ENCODE measurements around the gene RANGRF.

The RANGRF gene

DNA sequence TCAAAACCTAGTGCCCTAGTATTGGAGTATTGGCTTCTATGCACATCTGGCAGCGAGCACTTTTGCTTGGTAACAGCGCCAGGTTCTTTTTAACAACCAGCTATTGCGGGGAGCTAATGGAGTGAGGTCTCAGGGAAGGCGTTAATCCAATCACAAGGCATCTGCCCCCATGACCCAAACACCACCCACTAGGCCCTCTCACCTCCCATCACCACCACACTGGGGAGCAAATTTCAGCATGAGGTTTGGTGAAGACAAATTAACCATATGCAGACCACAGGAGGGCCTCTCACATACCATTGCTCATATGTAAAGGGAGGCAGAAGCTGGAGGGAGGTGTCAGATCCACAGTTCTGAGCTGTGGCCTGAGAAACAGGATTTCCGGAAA lies 50.3 kb downstream of the RANGRF start:
- TF ChIP-seq OSR1 (CRISPR knock-in tag; IDR thresholded peaks at IDR 0.05) (no peak), ISL1 (CRISPR knock-in tag; IDR thresholded peaks at IDR 0.05) (no peak), ZNF70 (CRISPR knock-in tag; IDR thresholded peaks at IDR 0.05) (no peak), ESRRG (CRISPR knock-in tag; IDR thresholded peaks at IDR 0.05) (no peak), CSDC2 (CRISPR knock-in tag; IDR thresholded peaks at IDR 0.05) (no peak)

GRCh38 chr17:8339540-8339939 lies 51.1 kb downstream of the RANGRF start, which contains the start of gene ODF4:
Gene ODF4, plus strand, starts transcription at chr17:8339840. Its CDS starts 212 bp downstream, at chr17:8340052.
- TF ChIP-seq CREB5 (CRISPR knock-in tag; IDR thresholded peaks at IDR 0.05; ENCODE audit: low read depth) (no peak), ZFP3 (CRISPR knock-in tag; IDR thresholded peaks at IDR 0.05) (no peak), GLIS3 (CRISPR knock-in tag; IDR thresholded peaks at IDR 0.05) (no peak), ZNF8 (CRISPR knock-in tag; IDR thresholded peaks at IDR 0.05) (no peak), ISL1 (CRISPR knock-in tag; IDR thresholded peaks at IDR 0.05) (no peak), ESRRG (CRISPR knock-in tag; IDR thresholded peaks at IDR 0.05) (no peak), CSDC2 (CRISPR knock-in tag; IDR thresholded peaks at IDR 0.05) (no peak), SNAI2 (CRISPR knock-in tag; IDR thresholded peaks at IDR 0.05) (no peak), TCF4 (CRISPR knock-in tag; IDR thresholded peaks at IDR 0.05; ENCODE audit: borderline replicate concordance) (no peak), PPARA (CRISPR knock-in tag; IDR thresholded peaks at IDR 0.05; ENCODE audit: borderline replicate concordance) (no peak), TSHZ2 (CRISPR knock-in tag; IDR thresholded peaks at IDR 0.05) (no peak), CSRNP3 (CRISPR knock-in tag; IDR thresholded peaks at IDR 0.05) (no peak)
- TF ChIP-seq, protein P1, sequence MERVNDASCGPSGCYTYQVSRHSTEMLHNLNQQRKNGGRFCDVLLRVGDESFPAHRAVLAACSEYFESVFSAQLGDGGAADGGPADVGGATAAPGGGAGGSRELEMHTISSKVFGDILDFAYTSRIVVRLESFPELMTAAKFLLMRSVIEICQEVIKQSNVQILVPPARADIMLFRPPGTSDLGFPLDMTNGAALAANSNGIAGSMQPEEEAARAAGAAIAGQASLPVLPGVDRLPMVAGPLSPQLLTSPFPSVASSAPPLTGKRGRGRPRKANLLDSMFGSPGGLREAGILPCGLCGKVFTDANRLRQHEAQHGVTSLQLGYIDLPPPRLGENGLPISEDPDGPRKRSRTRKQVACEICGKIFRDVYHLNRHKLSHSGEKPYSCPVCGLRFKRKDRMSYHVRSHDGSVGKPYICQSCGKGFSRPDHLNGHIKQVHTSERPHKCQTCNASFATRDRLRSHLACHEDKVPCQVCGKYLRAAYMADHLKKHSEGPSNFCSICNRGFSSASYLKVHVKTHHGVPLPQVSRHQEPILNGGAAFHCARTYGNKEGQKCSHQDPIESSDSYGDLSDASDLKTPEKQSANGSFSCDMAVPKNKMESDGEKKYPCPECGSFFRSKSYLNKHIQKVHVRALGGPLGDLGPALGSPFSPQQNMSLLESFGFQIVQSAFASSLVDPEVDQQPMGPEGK (CRISPR knock-in tag; IDR thresholded peaks at IDR 0.05; ENCODE audit: borderline replicate concordance), result no peak
- no peak for ATAC-seq

More for the DNA sequence above, 50.3 kb downstream of the RANGRF start:
- no peak for ATAC-seq
